ENCODE data around the gene GNB3.

GNB3 gene

GRCh38 chr12:6823182-6824084 lies 17.3 kb upstream of the GNB3 start:
- DNase-seq (ENCODE audit: low spot score) = no peak

GRCh38 chr12:6824085-6824775 lies 16.5 kb upstream of the GNB3 start:
- no peak for DNase-seq (ENCODE audit: low spot score)

GRCh38 chr12:6824901-6825381 lies 15.8 kb upstream of the GNB3 start:
- no peak for DNase-seq (ENCODE audit: low spot score)

- peak; percentile 82 for DNase-seq (ENCODE audit: low spot score)
Observed at GRCh38 chr12:6825398-6826124, 15.2 kb upstream of the GNB3 start.

GRCh38 chr12:6826125-6826733 lies 14.5 kb upstream of the GNB3 start:
- DNase-seq (ENCODE audit: low spot score) = no peak

DNA sequence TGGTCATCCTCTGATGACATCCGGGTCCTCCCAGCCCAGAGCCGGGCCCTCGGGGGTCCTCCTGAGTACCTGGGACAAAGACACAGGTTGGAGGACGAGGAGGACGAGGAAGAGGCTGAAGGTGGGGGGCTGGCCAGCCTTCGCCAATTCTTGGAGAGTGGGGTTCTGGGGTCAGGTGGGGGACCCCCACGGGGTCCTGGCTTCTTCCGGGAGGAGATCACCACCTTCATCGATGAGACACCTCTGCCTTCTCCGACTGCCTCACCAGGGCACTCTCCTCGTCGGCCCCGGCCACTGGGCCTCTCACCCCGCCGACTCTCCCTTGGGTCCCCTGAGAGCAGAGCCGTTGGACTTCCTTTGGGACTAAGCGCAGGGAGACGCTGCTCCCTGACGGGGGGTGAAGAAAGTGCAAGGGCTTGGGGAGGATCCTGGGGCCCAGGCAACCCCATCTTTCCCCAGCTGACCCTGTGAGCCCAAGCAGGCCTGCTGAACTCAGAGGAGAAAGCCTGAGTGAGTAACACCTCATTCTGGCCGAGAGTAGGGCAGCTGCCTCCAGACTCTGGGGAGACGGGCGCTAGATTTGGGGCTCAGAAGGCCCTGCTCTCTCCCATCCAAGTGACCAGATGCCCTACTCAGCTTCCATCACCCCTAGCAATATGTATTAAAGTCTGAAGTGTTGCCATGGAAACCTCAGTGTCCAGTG lies 13.8 kb upstream of the GNB3 start:
- DNase-seq (ENCODE audit: low spot score) = no peak

- peak; percentile 89 for DNase-seq (ENCODE audit: low spot score)
Observed at GRCh38 chr12:6827437-6827911, 13.3 kb upstream of the GNB3 start.

- DNase-seq (ENCODE audit: low spot score) = peak; percentile 72
Observed at GRCh38 chr12:6827982-6828780, 12.5 kb upstream of the GNB3 start, which contains the start of gene P3H3. P3H3 (plus strand) TSS chr12:6828407; CDS start chr12:6828441, 34 bp downstream.

- peak; percentile 72 for DNase-seq (ENCODE audit: low spot score)
Observed at GRCh38 chr12:6828781-6829535, 11.8 kb upstream of the GNB3 start.

DNA sequence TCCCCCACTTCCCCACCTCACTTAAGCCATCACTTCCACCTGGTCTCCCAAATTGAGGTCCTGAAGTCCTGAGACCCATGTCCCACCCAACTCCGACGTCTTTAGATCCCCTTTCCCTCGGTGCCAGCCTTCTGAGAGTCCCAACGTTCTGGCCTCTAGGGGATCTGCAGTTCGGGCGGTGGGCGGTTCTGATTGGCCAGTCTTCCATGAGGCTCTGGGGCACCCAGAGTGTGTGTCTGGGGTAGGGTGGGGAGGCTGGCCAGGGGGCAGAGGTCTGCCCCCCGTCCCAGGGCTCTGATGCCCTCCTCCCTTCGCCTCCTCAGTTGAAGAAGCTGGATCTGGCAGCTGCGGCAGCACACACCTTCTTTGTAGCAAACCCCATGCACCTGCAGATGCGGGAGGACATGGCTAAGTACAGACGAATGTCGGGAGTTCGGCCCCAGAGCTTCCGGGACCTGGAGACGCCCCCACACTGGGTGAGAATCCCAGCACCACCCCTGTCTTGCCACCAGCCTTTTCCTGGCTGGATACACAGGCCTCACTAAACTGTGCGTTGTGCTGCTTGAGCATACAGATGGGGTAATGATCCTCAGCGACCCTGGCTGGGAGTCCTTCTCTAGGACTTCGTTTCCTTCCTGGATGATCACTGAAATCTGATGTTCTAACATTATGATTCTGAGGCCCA lies 11.0 kb upstream of the GNB3 start:
- peak; percentile 76 for DNase-seq (ENCODE audit: low spot score)

DNA sequence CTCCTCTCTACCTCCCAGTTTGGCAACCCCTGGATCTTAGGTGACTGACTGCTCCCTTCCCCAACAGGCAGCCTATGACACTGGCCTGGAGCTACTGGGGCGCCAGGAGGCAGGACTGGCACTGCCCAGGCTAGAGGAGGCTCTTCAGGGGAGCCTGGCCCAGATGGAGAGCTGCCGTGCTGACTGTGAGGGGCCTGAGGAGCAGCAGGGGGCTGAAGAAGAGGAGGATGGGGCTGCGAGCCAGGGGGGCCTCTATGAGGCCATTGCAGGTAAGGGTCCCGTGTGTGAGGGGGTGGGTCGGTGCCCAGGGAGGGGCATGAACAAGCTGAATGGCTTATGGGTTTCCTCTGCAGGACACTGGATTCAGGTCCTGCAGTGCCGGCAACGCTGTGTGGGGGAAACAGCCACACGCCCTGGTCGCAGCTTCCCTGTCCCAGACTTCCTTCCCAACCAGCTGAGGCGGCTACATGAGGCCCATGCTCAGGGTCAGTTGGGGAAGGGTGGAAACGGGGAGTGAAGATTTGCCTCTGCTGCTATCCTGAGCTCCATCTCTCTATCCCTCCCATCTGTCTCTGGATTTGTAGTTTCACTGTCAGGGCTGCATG lies 10.3 kb upstream of the GNB3 start:
- no peak for DNase-seq (ENCODE audit: low spot score)

GRCh38 chr12:6830999-6831398 lies 9.7 kb upstream of the GNB3 start:
- no peak for DNase-seq (ENCODE audit: low spot score)

DNA sequence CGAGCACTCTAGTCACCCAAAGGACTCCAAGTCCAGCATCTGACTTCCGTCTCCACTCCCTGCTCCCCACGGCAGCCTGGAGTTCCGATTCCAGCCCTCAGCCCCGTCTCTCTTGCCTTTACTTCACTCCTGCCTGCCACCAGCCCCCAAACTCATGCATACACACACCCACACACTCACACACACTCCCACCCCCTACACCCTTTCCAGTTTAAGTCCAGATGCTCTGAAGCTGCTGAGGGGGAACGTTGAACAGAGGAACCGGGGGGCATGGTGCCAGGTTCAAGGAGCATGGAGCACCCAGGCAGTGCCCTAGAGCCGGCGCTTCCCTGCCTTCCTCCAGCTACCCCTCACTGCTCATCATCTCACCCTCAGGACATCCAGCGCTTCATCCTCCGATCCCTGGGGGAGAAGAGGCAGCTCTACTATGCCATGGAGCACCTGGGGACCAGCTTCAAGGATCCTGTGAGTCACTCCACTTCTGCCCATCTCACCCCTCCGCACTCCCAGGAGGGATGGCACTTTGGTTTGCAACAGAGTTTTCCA lies 9.2 kb upstream of the GNB3 start:
- no peak for DNase-seq (ENCODE audit: low spot score)

- DNase-seq (ENCODE audit: low spot score) = no peak
Observed at GRCh38 chr12:6832125-6832524, 8.6 kb upstream of the GNB3 start.

DNA sequence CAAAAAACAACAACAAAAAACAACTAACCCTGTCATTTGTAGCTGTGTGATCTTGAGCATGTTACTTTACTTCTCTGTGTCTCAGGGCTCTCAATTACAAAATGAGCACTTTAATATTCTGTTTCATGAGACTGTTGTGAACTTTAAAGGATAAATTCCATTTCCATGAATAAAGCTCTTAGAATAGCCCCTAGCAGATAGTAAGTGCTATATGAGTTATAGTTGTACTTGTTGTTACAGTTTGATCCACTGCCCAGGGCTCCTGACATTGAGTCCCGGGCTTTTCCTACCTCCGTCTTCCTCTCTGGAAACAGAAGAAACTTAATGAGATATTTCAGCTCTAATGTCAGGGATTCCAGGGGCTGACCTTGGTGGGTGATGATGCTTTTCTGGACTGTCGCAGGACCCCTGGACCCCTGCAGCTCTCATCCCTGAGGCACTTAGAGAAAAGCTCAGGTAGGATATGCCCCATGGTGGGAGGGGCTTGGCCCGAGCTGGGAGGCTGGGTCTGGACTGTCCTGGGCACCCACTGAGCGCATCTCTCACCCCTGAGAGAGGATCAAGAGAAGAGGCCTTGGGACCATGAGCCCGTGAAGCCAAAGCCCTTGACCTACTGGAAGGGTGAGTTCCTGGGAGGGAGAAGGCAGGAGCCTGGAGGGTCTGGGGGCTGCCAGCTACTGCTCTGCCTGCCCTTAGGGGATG lies 7.4 kb upstream of the GNB3 start:
- DNase-seq (ENCODE audit: low spot score) = no peak

DNA sequence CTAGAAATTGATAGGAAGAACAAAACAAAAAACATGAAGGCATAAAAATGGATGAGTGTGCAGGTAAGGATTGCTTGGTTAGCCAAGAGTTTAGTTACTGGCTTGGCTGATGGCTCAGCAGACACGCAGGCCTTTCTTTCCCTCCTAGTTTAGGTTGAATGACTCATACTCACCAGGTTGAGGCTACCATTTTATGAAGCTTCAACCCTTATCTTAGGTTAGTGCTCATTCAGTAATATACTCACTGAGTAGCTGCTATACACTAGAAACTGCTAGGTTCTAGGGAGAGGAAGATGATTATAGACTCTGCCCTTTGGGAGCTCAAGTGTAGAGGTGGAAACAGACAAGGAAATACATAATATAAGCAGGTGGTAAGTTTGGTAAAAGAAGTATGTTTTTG lies 6.5 kb upstream of the GNB3 start:
- DNase-seq (ENCODE audit: low spot score) = no peak

GRCh38 chr12:6834873-6835272 lies 5.9 kb upstream of the GNB3 start:
- no peak for DNase-seq (ENCODE audit: low spot score)

GRCh38 chr12:6836851-6837250 lies 3.9 kb upstream of the GNB3 start:
- DNase-seq (ENCODE audit: low spot score) = no peak
